Esophagus muscularis mucosa (tissue), 3 donors: ENCODE measurements around the gene ATP6V1C2.

Experiments used
- POLR2A ChIP-seq: fragments of 450-650 bp; IDR thresholded peaks from one replicate; pipeline ENCODE4 v1.6.1; 2017; ENCODE audit warnings: antibody characterized with exemption, moderate library complexity, mild to moderate bottlenecking, low read depth
- TF ChIP-seq, protein P1 (sequence below), 3 experiments: fragments of 200-600 bp in 2 of 3; fragments of 450-650 bp in 1 of 3; sonication (generic) in 2 of 3; IDR thresholded peaks; one replicate each; pipeline ENCODE4 v1.5.1; 2017 to 2019; ENCODE audit warnings: antibody characterized with exemption in 3 of 3, mild to moderate bottlenecking in 2 of 3, moderate library complexity in 1 of 3

DNA sequence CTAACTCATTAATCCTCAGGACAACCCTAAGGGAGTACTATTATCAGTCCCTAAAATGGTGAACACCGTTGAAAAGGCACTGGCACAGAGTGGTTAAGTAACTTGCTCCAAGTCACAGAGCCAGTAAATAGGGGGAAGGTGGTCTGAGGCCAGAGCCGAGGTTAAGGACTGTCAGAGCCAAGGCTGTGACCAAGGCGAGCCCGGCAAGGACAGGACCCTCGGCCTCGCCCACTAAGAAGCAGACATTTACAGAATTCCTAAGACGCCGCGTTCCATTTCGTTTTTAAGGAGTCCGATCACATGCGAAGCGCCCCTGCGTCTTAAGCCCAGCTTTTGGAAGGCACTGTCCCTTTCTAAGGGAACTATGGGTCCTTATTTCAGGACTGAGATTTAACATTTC lies 90.1 kb downstream of the ATP6V1C2 start:
- TF ChIP-seq, protein P1, sequence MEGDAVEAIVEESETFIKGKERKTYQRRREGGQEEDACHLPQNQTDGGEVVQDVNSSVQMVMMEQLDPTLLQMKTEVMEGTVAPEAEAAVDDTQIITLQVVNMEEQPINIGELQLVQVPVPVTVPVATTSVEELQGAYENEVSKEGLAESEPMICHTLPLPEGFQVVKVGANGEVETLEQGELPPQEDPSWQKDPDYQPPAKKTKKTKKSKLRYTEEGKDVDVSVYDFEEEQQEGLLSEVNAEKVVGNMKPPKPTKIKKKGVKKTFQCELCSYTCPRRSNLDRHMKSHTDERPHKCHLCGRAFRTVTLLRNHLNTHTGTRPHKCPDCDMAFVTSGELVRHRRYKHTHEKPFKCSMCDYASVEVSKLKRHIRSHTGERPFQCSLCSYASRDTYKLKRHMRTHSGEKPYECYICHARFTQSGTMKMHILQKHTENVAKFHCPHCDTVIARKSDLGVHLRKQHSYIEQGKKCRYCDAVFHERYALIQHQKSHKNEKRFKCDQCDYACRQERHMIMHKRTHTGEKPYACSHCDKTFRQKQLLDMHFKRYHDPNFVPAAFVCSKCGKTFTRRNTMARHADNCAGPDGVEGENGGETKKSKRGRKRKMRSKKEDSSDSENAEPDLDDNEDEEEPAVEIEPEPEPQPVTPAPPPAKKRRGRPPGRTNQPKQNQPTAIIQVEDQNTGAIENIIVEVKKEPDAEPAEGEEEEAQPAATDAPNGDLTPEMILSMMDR (IDR thresholded peaks at IDR 0.05): no peak
- TF ChIP-seq POLR2A: no peak
